HepG2 (cell line): ENCODE results near the gene COL18A1. TPM values are rescaled to one million over a fixed set of nuclear protein-coding genes. Genes with fewer than 3 reads are reported as not detected.

Experiments used
- HDAC1 ChIP-seq: sonication (generic); formaldehyde crosslinking; IDR thresholded peaks from 2 replicates; pipeline ENCODE4 v1.5.1; 2020; ENCODE audit warnings: mild to moderate bottlenecking, missing genetic modification reagents
- MIER2 ChIP-seq: IDR thresholded peaks from 2 replicates; pipeline ENCODE4 v1.6.1; 2016; ENCODE audit warnings: missing biosample characterization, missing genetic modification reagents
- NONO ChIP-seq, 2 experiments: fragments of 450-650 bp in 1 of 2; sonication (generic) in 1 of 2; formaldehyde crosslinking in 1 of 2; IDR thresholded peaks in 1 of 2; conservative IDR thresholded peaks in 1 of 2; 2 replicates each; pipeline versions ENCODE4 v1.6.1 to v1.8.0; 2017 to 2022; ENCODE audit warnings: mild to moderate bottlenecking in 1 of 2, missing genetic modification reagents in 1 of 2, moderate library complexity in 1 of 2
- PHF20 ChIP-seq: sonication (generic); formaldehyde crosslinking; IDR thresholded peaks from 2 replicates; pipeline ENCODE4 v1.5.0; 2020; ENCODE audit warnings: mild to moderate bottlenecking, missing genetic modification reagents
- SAP130 ChIP-seq: IDR thresholded peaks from 2 replicates; pipeline ENCODE4 v1.6.1; 2016; ENCODE audit warnings: low read depth
- SCMH1 ChIP-seq: sonication (generic); formaldehyde crosslinking; IDR thresholded peaks from 2 replicates; pipeline ENCODE4 v1.9.0; 2021; ENCODE audit warnings: missing genetic modification reagents, mild to moderate bottlenecking, borderline replicate concordance
- TMF1 ChIP-seq: sonication (generic); formaldehyde crosslinking; IDR thresholded peaks from 2 replicates; pipeline ENCODE4 v1.8.1; 2022; ENCODE audit warnings: low read depth, missing genetic modification reagents
- ZFP36L2 ChIP-seq: sonication (generic); formaldehyde crosslinking; IDR thresholded peaks from 2 replicates; pipeline ENCODE4 v1.4.0; 2020; ENCODE audit warnings: missing genetic modification reagents
- ZFP41 ChIP-seq: sonication (generic); formaldehyde crosslinking; IDR thresholded peaks from 2 replicates; pipeline ENCODE4 v1.4.0; 2020; ENCODE audit warnings: mild to moderate bottlenecking, missing genetic modification reagents, borderline replicate concordance
- ZKSCAN1 ChIP-seq: fragments of 150-350 bp; IDR thresholded peaks from 2 replicates; pipeline ENCODE4 v1.6.1; 2014; ENCODE audit warnings: low read length
- ZNF564 ChIP-seq: sonication (generic); formaldehyde crosslinking; IDR thresholded peaks from 2 replicates; pipeline ENCODE4 v1.8.1; 2023; ENCODE audit warnings: mild to moderate bottlenecking, missing genetic modification reagents
- ZSCAN29 ChIP-seq: sonication (generic); formaldehyde crosslinking; conservative IDR thresholded peaks from 2 replicates; pipeline ENCODE4 v1.4.0; 2020; ENCODE audit warnings: mild to moderate bottlenecking, missing genetic modification reagents
- polyA plus RNA-seq, 8 experiments: library from polyadenylated mRNA; depleted of rRNA in 3 of 8; stranded (reverse) in 7 of 8; unstranded in 1 of 8; fragments of >200 nt; fragmentation: Illumina TruSeq in 4 of 8; extraction: Trizol in 4 of 8; gene quantifications; 2 replicates each; pipeline versions ENCODE4 v1.2.1 to v1.2.3, GENCODE V29; 2011 to 2016; ENCODE audit warnings: low read depth in 4 of 8, missing spikeins in 1 of 8, mixed read lengths in 1 of 8; ENCODE audit not compliant: insufficient read depth in 1 of 8
- total RNA-seq, 5 experiments: library from RNA; depleted of rRNA; stranded (reverse); fragments of >200 nt; fragmentation: Illumina TruSeq; extraction: Trizol; gene quantifications; 2 replicates each; pipeline ENCODE4 v1.2.3, GENCODE V29; 2016; ENCODE audit warnings: low read depth in 1 of 5
- TF ChIP-seq, protein P1 (sequence below): sonication (generic); formaldehyde crosslinking; IDR thresholded peaks from 2 replicates; pipeline ENCODE4 v1.8.1; 2023; ENCODE audit warnings: missing genetic modification reagents, inconsistent platforms, borderline replicate concordance
- TF ChIP-seq, protein P2 (sequence below): IDR thresholded peaks from 2 replicates; pipeline ENCODE4 v1.6.1; 2016; ENCODE audit warnings: low read depth
- TF ChIP-seq, protein P3 (sequence below): sonication (generic); formaldehyde crosslinking; IDR thresholded peaks from 2 replicates; pipeline ENCODE4 v1.4.0; 2020; ENCODE audit warnings: missing genetic modification reagents, mild to moderate bottlenecking, borderline replicate concordance
- TF ChIP-seq, protein P4 (sequence below): sonication (generic); formaldehyde crosslinking; IDR thresholded peaks from 2 replicates; pipeline ENCODE4 v1.4.0; 2020; ENCODE audit warnings: missing genetic modification reagents, borderline replicate concordance
- TF ChIP-seq, protein P5 (sequence below): sonication (generic); formaldehyde crosslinking; IDR thresholded peaks from 2 replicates; pipeline ENCODE4 v1.9.0; 2021; ENCODE audit warnings: missing genetic modification reagents, mild to moderate bottlenecking, borderline replicate concordance

The COL18A1 gene
- total and polyA plus RNA-seq, 2 of the 13 experiments (the other 11 are each of a cell fraction or from before 2014, with no cell fraction given): 79.0 to 102 TPM

DNA sequence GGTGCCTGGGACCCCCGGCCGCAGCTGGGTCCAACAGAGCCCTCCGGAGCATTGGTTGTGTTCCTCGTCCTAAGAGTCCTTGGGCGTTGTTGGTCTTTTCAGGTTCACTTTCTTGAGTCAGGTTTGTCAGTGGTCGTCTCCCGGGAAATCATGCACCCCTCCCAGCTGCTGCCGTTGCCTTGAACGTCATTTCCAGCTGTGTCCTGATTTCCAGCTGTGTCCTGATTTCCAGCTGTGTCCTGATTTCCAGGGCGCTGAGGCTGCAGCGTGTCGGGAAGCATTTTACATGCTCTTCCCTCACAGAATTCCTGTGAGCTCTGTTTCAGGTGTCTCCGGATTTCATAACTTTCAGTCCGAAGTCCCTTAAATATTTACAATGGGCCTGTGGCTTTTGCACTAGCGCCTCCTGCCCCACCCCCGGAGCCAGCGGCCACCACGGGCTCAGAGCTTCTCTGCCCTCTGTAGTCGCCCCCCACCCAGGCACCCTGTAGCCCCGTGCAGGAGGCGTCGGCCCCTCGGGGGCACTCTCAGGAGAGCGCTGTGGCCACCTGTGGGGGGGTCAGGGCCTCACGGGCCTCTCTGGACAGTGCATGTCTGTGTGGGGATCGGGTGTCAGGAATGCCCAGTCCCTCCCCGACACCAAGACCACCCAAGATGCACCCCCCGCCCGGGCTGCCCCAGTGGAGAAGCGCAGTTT, 66.7 kb downstream of the COL18A1 start (continued):
- TF ChIP-seq, protein P1, sequence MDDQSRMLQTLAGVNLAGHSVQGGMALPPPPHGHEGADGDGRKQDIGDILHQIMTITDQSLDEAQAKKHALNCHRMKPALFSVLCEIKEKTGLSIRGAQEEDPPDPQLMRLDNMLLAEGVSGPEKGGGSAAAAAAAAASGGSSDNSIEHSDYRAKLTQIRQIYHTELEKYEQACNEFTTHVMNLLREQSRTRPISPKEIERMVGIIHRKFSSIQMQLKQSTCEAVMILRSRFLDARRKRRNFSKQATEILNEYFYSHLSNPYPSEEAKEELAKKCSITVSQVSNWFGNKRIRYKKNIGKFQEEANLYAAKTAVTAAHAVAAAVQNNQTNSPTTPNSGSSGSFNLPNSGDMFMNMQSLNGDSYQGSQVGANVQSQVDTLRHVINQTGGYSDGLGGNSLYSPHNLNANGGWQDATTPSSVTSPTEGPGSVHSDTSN (CRISPR knock-in tag): no peak
- TF ChIP-seq, protein P2, sequence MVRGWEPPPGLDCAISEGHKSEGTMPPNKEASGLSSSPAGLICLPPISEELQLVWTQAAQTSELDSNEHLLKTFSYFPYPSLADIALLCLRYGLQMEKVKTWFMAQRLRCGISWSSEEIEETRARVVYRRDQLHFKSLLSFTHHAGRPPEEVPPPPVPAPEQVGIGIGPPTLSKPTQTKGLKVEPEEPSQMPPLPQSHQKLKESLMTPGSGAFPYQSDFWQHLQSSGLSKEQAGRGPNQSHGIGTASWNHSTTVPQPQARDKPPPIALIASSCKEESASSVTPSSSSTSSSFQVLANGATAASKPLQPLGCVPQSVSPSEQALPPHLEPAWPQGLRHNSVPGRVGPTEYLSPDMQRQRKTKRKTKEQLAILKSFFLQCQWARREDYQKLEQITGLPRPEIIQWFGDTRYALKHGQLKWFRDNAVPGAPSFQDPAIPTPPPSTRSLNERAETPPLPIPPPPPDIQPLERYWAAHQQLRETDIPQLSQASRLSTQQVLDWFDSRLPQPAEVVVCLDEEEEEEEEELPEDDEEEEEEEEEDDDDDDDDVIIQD: peak; percentile 77
- TF ChIP-seq ZFP41 (CRISPR knock-in tag) (peak; percentile 37; the same call in 1 of the 2 replicates), SAP130 (CRISPR knock-in tag) (peak; percentile 92), ZKSCAN1 (no peak), HDAC1 (CRISPR knock-in tag) (no peak; the same call in 1 of the 2 replicates), ZNF564 (CRISPR knock-in tag) (no peak), SCMH1 (no peak), ZSCAN29 (no peak), TMF1 (CRISPR knock-in tag) (no peak), NONO (IDR thresholded peaks at IDR 0.05) (no peak), NONO (CRISPR knock-in tag; conservative IDR thresholded peaks at IDR 0.05) (no peak; the same call in 1 of the 2 replicates), ZFP36L2 (CRISPR knock-in tag) (peak; percentile 50; the same call in 1 of the 2 replicates), PHF20 (no peak), MIER2 (CRISPR knock-in tag) (0 out of 2 replicates have a peak, but pooled peaks have one; percentile 51)
- TF ChIP-seq, protein P3, sequence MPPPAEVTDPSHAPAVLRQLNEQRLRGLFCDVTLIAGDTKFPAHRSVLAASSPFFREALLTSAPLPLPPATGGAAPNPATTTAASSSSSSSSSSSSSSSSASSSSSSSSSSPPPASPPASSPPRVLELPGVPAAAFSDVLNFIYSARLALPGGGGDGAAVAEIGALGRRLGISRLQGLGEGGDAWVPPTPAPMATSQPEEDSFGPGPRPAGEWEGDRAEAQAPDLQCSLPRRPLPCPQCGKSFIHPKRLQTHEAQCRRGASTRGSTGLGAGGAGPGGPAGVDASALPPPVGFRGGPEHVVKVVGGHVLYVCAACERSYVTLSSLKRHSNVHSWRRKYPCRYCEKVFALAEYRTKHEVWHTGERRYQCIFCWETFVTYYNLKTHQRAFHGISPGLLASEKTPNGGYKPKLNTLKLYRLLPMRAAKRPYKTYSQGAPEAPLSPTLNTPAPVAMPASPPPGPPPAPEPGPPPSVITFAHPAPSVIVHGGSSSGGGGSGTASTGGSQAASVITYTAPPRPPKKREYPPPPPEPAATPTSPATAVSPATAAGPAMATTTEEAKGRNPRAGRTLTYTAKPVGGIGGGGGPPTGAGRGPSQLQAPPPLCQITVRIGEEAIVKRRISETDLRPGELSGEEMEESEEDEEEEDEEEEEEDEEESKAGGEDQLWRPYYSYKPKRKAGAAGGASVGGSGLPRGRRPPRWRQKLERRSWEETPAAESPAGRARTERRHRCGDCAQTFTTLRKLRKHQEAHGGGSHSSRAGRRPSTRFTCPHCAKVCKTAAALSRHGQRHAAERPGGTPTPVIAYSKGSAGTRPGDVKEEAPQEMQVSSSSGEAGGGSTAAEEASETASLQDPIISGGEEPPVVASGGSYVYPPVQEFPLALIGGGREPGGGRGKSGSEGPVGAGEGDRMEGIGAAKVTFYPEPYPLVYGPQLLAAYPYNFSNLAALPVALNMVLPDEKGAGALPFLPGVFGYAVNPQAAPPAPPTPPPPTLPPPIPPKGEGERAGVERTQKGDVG (CRISPR knock-in tag): no peak
- TF ChIP-seq, protein P4, sequence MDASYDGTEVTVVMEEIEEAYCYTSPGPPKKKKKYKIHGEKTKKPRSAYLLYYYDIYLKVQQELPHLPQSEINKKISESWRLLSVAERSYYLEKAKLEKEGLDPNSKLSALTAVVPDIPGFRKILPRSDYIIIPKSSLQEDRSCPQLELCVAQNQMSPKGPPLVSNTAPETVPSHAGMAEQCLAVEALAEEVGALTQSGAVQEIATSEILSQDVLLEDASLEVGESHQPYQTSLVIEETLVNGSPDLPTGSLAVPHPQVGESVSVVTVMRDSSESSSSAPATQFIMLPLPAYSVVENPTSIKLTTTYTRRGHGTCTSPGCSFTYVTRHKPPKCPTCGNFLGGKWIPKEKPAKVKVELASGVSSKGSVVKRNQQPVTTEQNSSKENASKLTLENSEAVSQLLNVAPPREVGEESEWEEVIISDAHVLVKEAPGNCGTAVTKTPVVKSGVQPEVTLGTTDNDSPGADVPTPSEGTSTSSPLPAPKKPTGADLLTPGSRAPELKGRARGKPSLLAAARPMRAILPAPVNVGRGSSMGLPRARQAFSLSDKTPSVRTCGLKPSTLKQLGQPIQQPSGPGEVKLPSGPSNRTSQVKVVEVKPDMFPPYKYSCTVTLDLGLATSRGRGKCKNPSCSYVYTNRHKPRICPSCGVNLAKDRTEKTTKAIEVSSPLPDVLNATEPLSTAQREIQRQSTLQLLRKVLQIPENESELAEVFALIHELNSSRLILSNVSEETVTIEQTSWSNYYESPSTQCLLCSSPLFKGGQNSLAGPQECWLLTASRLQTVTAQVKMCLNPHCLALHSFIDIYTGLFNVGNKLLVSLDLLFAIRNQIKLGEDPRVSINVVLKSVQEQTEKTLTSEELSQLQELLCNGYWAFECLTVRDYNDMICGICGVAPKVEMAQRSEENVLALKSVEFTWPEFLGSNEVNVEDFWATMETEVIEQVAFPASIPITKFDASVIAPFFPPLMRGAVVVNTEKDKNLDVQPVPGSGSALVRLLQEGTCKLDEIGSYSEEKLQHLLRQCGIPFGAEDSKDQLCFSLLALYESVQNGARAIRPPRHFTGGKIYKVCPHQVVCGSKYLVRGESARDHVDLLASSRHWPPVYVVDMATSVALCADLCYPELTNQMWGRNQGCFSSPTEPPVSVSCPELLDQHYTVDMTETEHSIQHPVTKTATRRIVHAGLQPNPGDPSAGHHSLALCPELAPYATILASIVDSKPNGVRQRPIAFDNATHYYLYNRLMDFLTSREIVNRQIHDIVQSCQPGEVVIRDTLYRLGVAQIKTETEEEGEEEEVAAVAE: peak; percentile 89
- TF ChIP-seq, protein P5, sequence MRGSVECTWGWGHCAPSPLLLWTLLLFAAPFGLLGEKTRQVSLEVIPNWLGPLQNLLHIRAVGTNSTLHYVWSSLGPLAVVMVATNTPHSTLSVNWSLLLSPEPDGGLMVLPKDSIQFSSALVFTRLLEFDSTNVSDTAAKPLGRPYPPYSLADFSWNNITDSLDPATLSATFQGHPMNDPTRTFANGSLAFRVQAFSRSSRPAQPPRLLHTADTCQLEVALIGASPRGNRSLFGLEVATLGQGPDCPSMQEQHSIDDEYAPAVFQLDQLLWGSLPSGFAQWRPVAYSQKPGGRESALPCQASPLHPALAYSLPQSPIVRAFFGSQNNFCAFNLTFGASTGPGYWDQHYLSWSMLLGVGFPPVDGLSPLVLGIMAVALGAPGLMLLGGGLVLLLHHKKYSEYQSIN (CRISPR knock-in tag): no peak
